Loucy (cell line): ENCODE measurements around the gene NRXN3.

Source experiments
- H2AFZ ChIP-seq: fragments of 200-600 bp; sonication (generic); 2 replicates; pipeline ENCODE4 v1.6.0; 2016; ENCODE audit warnings: antibody characterized with exemption, mild to moderate bottlenecking, low read length, moderate library complexity
- H3F3A ChIP-seq: fragments of 200-600 bp; 2 replicates; pipeline ENCODE4 v1.6.0; 2016; ENCODE audit warnings: antibody characterized with exemption, low read depth, mild to moderate bottlenecking
- H3K27me3 ChIP-seq: fragments of 200-600 bp; sonication (generic); 2 replicates; pipeline ENCODE4 v1.6.1; 2014; ENCODE audit warnings: low read length, mild to moderate bottlenecking; ENCODE audit not compliant: insufficient read depth, poor library complexity, severe bottlenecking
- H3K36me3 ChIP-seq: fragments of 200-600 bp; sonication (generic); 2 replicates; pipeline ENCODE4 v1.6.1; 2016; ENCODE audit warnings: low read length; ENCODE audit not compliant: insufficient read depth
- H3K4me1 ChIP-seq: fragments of 200-600 bp; sonication (generic); 2 replicates; pipeline ENCODE4 v1.5.1; 2014; ENCODE audit warnings: low read length, mild to moderate bottlenecking; ENCODE audit not compliant: insufficient read depth, poor library complexity, severe bottlenecking
- H3K4me2 ChIP-seq: fragments of 200-600 bp; sonication (generic); 2 replicates; pipeline ENCODE4 v1.6.0; 2014; ENCODE audit warnings: antibody characterized with exemption, low read length, low read depth, mild to moderate bottlenecking; ENCODE audit not compliant: poor library complexity, severe bottlenecking
- H3K4me3 ChIP-seq: fragments of 200-600 bp; sonication (generic); 2 replicates; pipeline ENCODE4 v1.5.1; 2014; ENCODE audit warnings: low read length, mild to moderate bottlenecking, mixed read lengths; ENCODE audit not compliant: poor library complexity, severe bottlenecking
- H3K79me2 ChIP-seq: fragments of 200-600 bp; sonication (generic); 2 replicates; pipeline ENCODE4 v1.6.1; 2014; ENCODE audit warnings: low read length; ENCODE audit not compliant: insufficient read depth
- H3K9ac ChIP-seq: fragments of 200-600 bp; sonication (generic); 2 replicates; pipeline ENCODE4 v1.6.0; 2014; ENCODE audit warnings: mild to moderate bottlenecking, low read depth, low read length, moderate library complexity; ENCODE audit not compliant: poor library complexity, severe bottlenecking
- H3K9me2 ChIP-seq: fragments of 200-600 bp; sonication (generic); replicated peaks from 2 replicates; pipeline ENCODE4 v1.6.1; 2016; ENCODE audit warnings: low read depth, low read length, mixed read lengths
- H3K9me3 ChIP-seq: fragments of 200-600 bp; sonication (generic); 2 replicates; pipeline ENCODE4 v1.6.1; 2014; ENCODE audit warnings: mild to moderate bottlenecking, antibody characterized with exemption, low read length, low read depth; ENCODE audit not compliant: insufficient read depth
- H4K20me1 ChIP-seq: fragments of 200-600 bp; sonication (generic); 2 replicates; pipeline ENCODE4 v1.6.0; 2014; ENCODE audit warnings: antibody characterized with exemption, low read length, mild to moderate bottlenecking; ENCODE audit not compliant: insufficient read depth, poor library complexity, severe bottlenecking
- CTCF ChIP-seq: fragments of 200-600 bp; sonication (generic); conservative IDR thresholded peaks from 2 replicates; pipeline ENCODE4 v1.5.1; 2014; ENCODE audit warnings: mild to moderate bottlenecking, antibody characterized with exemption, low read length
- EZH2phosphoT487 ChIP-seq: fragments of 200-600 bp; IDR thresholded peaks from 2 replicates; pipeline ENCODE4 v1.6.1; 2018; ENCODE audit warnings: antibody characterized with exemption, mild to moderate bottlenecking, moderate library complexity, borderline replicate concordance

Gene NRXN3

GRCh38 chr14:78764645-78765044 is 594.5 kb downstream of the NRXN3 start:
- TF ChIP-seq EZH2phosphoT487, result no peak
- no peak for TF ChIP-seq CTCF
- no peaks in the 10 kb centered on the region for H3K9me3 ChIP-seq
- no peaks in the 10 kb centered on the region for H3K4me1 ChIP-seq
- H3K9ac ChIP-seq, result no peak overlapping the region
- no peak overlapping the region for H3K4me2 ChIP-seq
- H3F3A ChIP-seq, result no peaks in the 10 kb centered on the region
- H3K79me2 ChIP-seq, result no peaks in the 10 kb centered on the region
- H3K9me2 ChIP-seq, result no peaks in the 10 kb centered on the region
- no peaks in the 10 kb centered on the region for H3K27me3 ChIP-seq
- no peaks in the 10 kb centered on the region for H4K20me1 ChIP-seq
- H3K36me3 ChIP-seq, result no peaks in the 10 kb centered on the region
- no peak overlapping the region for H3K4me3 ChIP-seq
- no peak overlapping the region for H2AFZ ChIP-seq

- H3K79me2 ChIP-seq, result no peaks in the 10 kb centered on the region
- TF ChIP-seq CTCF, result no peak
- no peak for TF ChIP-seq EZH2phosphoT487
- no peak overlapping the region for H2AFZ ChIP-seq
- H3K9me3 ChIP-seq, result no peaks in the 10 kb centered on the region
- H3K9me2 ChIP-seq, result no peaks in the 10 kb centered on the region
- H4K20me1 ChIP-seq, result no peaks in the 10 kb centered on the region
- no peaks in the 10 kb centered on the region for H3K4me1 ChIP-seq
- H3K27me3 ChIP-seq, result no peaks in the 10 kb centered on the region
- no peak overlapping the region for H3K4me2 ChIP-seq
- no peaks in the 10 kb centered on the region for H3F3A ChIP-seq
- no peak overlapping the region for H3K9ac ChIP-seq
- no peaks in the 10 kb centered on the region for H3K36me3 ChIP-seq
- no peak overlapping the region for H3K4me3 ChIP-seq
These were observed 597.3 kb downstream of the NRXN3 start for GRCh38 chr14:78767436-78767835.

- Histone ChIP-seq H2AFZ (no peak overlapping the region), H3K9me3 (no peaks in the 10 kb centered on the region), H3K4me3 (no peak overlapping the region), H3K79me2 (no peaks in the 10 kb centered on the region), H3K4me1 (no peaks in the 10 kb centered on the region), H3K36me3 (no peaks in the 10 kb centered on the region), H3K4me2 (no peak overlapping the region), H4K20me1 (no peaks in the 10 kb centered on the region), H3K27me3 (no peaks in the 10 kb centered on the region), H3K9me2 (no peaks in the 10 kb centered on the region), H3F3A (no peaks in the 10 kb centered on the region), H3K9ac (no peak overlapping the region)
- TF ChIP-seq CTCF (no peak), EZH2phosphoT487 (no peak)
These were observed 612.4 kb downstream of the NRXN3 start for GRCh38 chr14:78782551-78782950.
